Measurements from ENCODE around the gene OSR1. TPM values are rescaled to one million over a fixed set of nuclear protein-coding genes. Genes with fewer than 3 reads are reported as not detected.

OSR1 gene
- total and polyA plus RNA-seq, 9 of the 15 experiments (the other 6 are each of a cell fraction or from before 2014, with no cell fraction given) = not detected

DNA sequence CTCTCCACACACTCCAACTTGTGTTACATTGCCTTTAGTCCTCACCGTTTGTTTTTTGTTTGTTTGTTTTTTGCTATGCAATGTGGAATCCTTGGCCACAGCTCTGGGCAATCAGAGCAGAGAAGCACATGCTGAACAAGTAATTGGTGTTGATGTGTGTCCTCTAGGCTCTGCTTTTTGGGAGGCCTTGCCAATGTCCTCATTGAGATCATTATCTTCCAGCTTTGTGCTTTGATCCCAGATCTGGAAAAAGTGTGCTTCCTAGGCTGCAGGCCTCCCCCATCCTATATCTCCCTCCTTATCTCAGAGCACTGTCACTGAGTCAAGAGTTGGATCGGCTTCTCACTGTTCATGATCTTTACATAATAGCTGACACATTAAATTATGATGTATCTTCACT, 25.9 kb downstream of the OSR1 start:
- H3K9me1 ChIP-seq (ENCODE audit: control insufficient read depth, insufficient read depth, low read length) = no peaks in the 10 kb centered on the region
- ATAC-seq = no peak
- TF ChIP-seq, protein P1, sequence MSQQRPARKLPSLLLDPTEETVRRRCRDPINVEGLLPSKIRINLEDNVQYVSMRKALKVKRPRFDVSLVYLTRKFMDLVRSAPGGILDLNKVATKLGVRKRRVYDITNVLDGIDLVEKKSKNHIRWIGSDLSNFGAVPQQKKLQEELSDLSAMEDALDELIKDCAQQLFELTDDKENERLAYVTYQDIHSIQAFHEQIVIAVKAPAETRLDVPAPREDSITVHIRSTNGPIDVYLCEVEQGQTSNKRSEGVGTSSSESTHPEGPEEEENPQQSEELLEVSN (IDR thresholded peaks at IDR 0.05; ENCODE audit: borderline replicate concordance in 1 of 2, extremely low read depth in 1 of 2, insufficient read depth in 1 of 2, insufficient read length in 1 of 2, low read depth in 1 of 2, low read length in 1 of 2, poor library complexity in 1 of 2, severe bottlenecking in 1 of 2) = no peak
- TF ChIP-seq, protein P2, sequence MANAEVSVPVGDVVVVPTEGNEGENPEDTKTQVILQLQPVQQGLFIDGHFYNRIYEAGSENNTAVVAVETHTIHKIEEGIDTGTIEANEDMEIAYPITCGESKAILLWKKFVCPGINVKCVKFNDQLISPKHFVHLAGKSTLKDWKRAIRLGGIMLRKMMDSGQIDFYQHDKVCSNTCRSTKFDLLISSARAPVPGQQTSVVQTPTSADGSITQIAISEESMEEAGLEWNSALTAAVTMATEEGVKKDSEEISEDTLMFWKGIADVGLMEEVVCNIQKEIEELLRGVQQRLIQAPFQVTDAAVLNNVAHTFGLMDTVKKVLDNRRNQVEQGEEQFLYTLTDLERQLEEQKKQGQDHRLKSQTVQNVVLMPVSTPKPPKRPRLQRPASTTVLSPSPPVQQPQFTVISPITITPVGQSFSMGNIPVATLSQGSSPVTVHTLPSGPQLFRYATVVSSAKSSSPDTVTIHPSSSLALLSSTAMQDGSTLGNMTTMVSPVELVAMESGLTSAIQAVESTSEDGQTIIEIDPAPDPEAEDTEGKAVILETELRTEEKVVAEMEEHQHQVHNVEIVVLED (CRISPR knock-in tag; IDR thresholded peaks at IDR 0.05) = no peak
- TF ChIP-seq TCFL5 (CRISPR knock-in tag; conservative IDR thresholded peaks at IDR 0.05) = no peak
- TF ChIP-seq ZNF316 (IDR thresholded peaks at IDR 0.05) = peak; percentile 15; the same call in 1 of the 2 replicates
- no peak for TF ChIP-seq EHMT2 (IDR thresholded peaks at IDR 0.05)
- 0% methylated on average over 2 of the region's 2 CpGs for WGBS (ENCODE audit: insufficient coverage, low coverage, missing lambda C conversion rate)
- H3K27ac ChIP-seq (ENCODE audit: extremely low read depth, low read depth, low read length) = no peak overlapping the region
- H3K27me3 ChIP-seq (ENCODE audit: control insufficient read depth in 2 of 2, insufficient read depth in 2 of 2, low read length in 2 of 2) = no peaks in the 10 kb centered on the region
- no peaks in the 10 kb centered on the region for H3K4me1 ChIP-seq (replicated peaks in 1 of 2; ENCODE audit: control insufficient read depth in 2 of 2, insufficient read depth in 2 of 2, low read length in 2 of 2)
- H4K20me1 ChIP-seq (replicated peaks; ENCODE audit: control insufficient read depth, insufficient read depth, low read length) = no peaks in the 10 kb centered on the region
- H3K36me3 ChIP-seq (ENCODE audit: control insufficient read depth, insufficient read depth, low read length) = no peaks in the 10 kb centered on the region
- H3K4me3 ChIP-seq = no peak overlapping the region
- H3K79me2 ChIP-seq (ENCODE audit: control insufficient read depth, insufficient read depth, low read length) = no peaks in the 10 kb centered on the region
- no peak overlapping the region for H3K9ac ChIP-seq (ENCODE audit: insufficient read depth in 1 of 2, low read depth in 2 of 2, low read length in 2 of 2)
- no peak for DNase-seq (ENCODE audit: extremely low read depth in 1 of 4, low spot score in 3 of 4)
- no TSS peak for BruUV-seq (replicated peaks)
- in situ Hi-C loops (cut with MboI) (no loop called here), intact Hi-C loops (cut with micrococcal nuclease) (no loop called here)
- no peaks in the 10 kb centered on the region for H3K9me3 ChIP-seq (replicated peaks; ENCODE audit: control insufficient read depth, insufficient read depth, low read depth, low read length)
- ChIA-PET CTCF (ENCODE audit: low intra/inter-chr PET ratio) (no interaction called here), POLR2A (no interaction called here)
- no peak overlapping the region for H3K4me2 ChIP-seq (ENCODE audit: insufficient read depth, low read length)
- no peak overlapping the region for H2AFZ ChIP-seq (ENCODE audit: low read depth, low read length)
- FAIRE-seq = no peak
